Fibroblast of the conjunctiva (primary cell): ENCODE measurements around the gene OGFOD3.

Experiments used
- DNase-seq: peaks from one replicate; pipeline ENCODE4 v3.0.0-alpha.2; 2010; ENCODE audit warnings: low read depth

The OGFOD3 gene

GRCh38 chr17:82446649-82447048 lies 28.3 kb upstream of the OGFOD3 start:
- DNase-seq: no peak

- DNase-seq: no peak
Observed at GRCh38 chr17:82446124-82446523, 27.7 kb upstream of the OGFOD3 start.

- no peak for DNase-seq
Observed at GRCh38 chr17:82445542-82445941, 27.2 kb upstream of the OGFOD3 start.

- no peak for DNase-seq
Observed at GRCh38 chr17:82444941-82445521, 26.6 kb upstream of the OGFOD3 start.

- no peak for DNase-seq
Observed at GRCh38 chr17:82444284-82444893, 26.0 kb upstream of the OGFOD3 start.

GRCh38 chr17:82443465-82444283 lies 25.3 kb upstream of the OGFOD3 start:
- no peak for DNase-seq

- DNase-seq: no peak
Observed at GRCh38 chr17:82442643-82443464, 24.5 kb upstream of the OGFOD3 start.

GRCh38 chr17:82441691-82442487 lies 23.5 kb upstream of the OGFOD3 start:
- DNase-seq: no peak

GRCh38 chr17:82440991-82441627 lies 22.7 kb upstream of the OGFOD3 start:
- DNase-seq: no peak

- no peak for DNase-seq
Observed at GRCh38 chr17:82440469-82440981, 22.1 kb upstream of the OGFOD3 start.

- DNase-seq: no peak
Observed at GRCh38 chr17:82439829-82440365, 21.5 kb upstream of the OGFOD3 start.

- no peak for DNase-seq
Observed at GRCh38 chr17:82439194-82439828, 20.9 kb upstream of the OGFOD3 start.

- no peak for DNase-seq
Observed at GRCh38 chr17:82438401-82439193, 20.2 kb upstream of the OGFOD3 start.

- no peak for DNase-seq
Observed at GRCh38 chr17:82437325-82437668, 18.9 kb upstream of the OGFOD3 start.

- no peak for DNase-seq
Observed at GRCh38 chr17:82436601-82437324, 18.4 kb upstream of the OGFOD3 start.

- no peak for DNase-seq
Observed at GRCh38 chr17:82435601-82436583, 17.5 kb upstream of the OGFOD3 start.

- no peak for DNase-seq
Observed at GRCh38 chr17:82435103-82435502, 16.7 kb upstream of the OGFOD3 start.

GRCh38 chr17:82434216-82434565 lies 15.8 kb upstream of the OGFOD3 start:
- no peak for DNase-seq
